HCT116 (cell line): ENCODE data around the gene MPHOSPH8. TPM values are rescaled to one million over a fixed set of nuclear protein-coding genes. Genes with fewer than 3 reads are reported as not detected.

Experiments used
- ATAC-seq: fragments of 200-7000 bp; cut with Tn5 transposase; 2 replicates; pipeline ENCODE4 v1.9.1; 2020; ENCODE audit warnings: mild to moderate bottlenecking, moderate library complexity
- BruUV-seq: library from RNA; stranded (reverse); fragments of 400-500 nt; replicated peaks from 2 replicates; lab custom pipeline; 2021; lab: Mats Ljungman, UMichigan
- CTCF ChIA-PET: fragments of 300-600 bp; sonication (Branson Sonifier 250); formaldehyde crosslinking; loops from one replicate; lab custom pipeline; 2021; ENCODE audit warnings: antibody characterized with exemption; lab: Charles Lee
- POLR2A ChIA-PET: fragments of 300-600, 350-600 bp; sonication (Branson Sonifier 250); formaldehyde crosslinking; loops from one replicate; lab custom pipeline; 2021; ENCODE audit warnings: antibody characterized with exemption; lab: Charles Lee
- RAD21 ChIA-PET, 2 experiments: fragments of 300-600 bp; sonication (Branson Sonifier 250); formaldehyde crosslinking; loops; one replicate each; lab custom pipeline; 2023; ENCODE audit warnings: low total read pairs in 2 of 2; ENCODE audit not compliant: uncharacterized antibody in 2 of 2, unreplicated experiment in 2 of 2, low non-redundant PET in 1 of 2; lab: Charles Lee
- DNase-seq: peaks from one replicate; pipeline ENCODE4 v3.0.0-alpha.2; 2010; ENCODE audit warnings: low read depth, low spot score
- H2AFZ ChIP-seq: fragments of 200-600 bp; shearing (Covaris generic), sonication (generic); 2 replicates; pipeline ENCODE4 v1.6.1; 2017; ENCODE audit warnings: low read depth, mixed run types, mixed read lengths, antibody characterized with exemption, low read length; ENCODE audit not compliant: poor library complexity, severe bottlenecking
- H3K27ac ChIP-seq: 2 replicates; pipeline ENCODE4 v1.5.1; 2012; ENCODE audit warnings: low read depth, low read length
- H3K27me3 ChIP-seq: fragments of 200-600 bp; sonication (generic); 2 replicates; pipeline ENCODE4 v1.6.1; 2016; ENCODE audit warnings: mixed run types, low read length, mixed read lengths; ENCODE audit not compliant: insufficient read depth
- H3K36me3 ChIP-seq, 2 experiments: fragments of 200-500 bp in 1 of 2; fragments of 200-600 bp in 1 of 2; sonication (Bioruptor generic) in 1 of 2; sonication (generic) in 1 of 2; 2 replicates each; pipeline versions ENCODE4 v1.5.1 to v1.6.1; 2014 to 2016; ENCODE audit warnings: low read length in 2 of 2, inconsistent platforms in 1 of 2, mixed read lengths in 1 of 2, mixed run types in 1 of 2; ENCODE audit not compliant: insufficient read depth in 2 of 2, control insufficient read depth in 1 of 2
- H3K4me1 ChIP-seq, 2 experiments: fragments of 200-600 bp in 1 of 2; sonication (generic) in 1 of 2; 2 replicates each; pipeline versions ENCODE4 v1.5.1 to v1.6.1; 2012 to 2017; ENCODE audit warnings: low read length in 2 of 2, inconsistent platforms in 1 of 2, mild to moderate bottlenecking in 1 of 2, mixed read lengths in 1 of 2, mixed run types in 1 of 2, moderate library complexity in 1 of 2; ENCODE audit not compliant: insufficient read depth in 2 of 2, control insufficient read depth in 1 of 2
- H3K4me2 ChIP-seq: fragments of 200-600 bp; sonication (generic); 2 replicates; pipeline ENCODE4 v1.6.1; 2017; ENCODE audit warnings: mixed run types, low read length, mixed read lengths
- H3K4me3 ChIP-seq, 2 experiments: fragments of 200-600 bp in 1 of 2; sonication (generic) in 1 of 2; replicated peaks in 1 of 2; 2 replicates each; pipeline ENCODE4 v1.5.1; 2011 to 2016; ENCODE audit warnings: low read length in 2 of 2, control low read depth in 1 of 2, low read depth in 1 of 2, mild to moderate bottlenecking in 1 of 2, mixed read lengths in 1 of 2, mixed run types in 1 of 2
- H3K79me2 ChIP-seq: fragments of 200-600 bp; sonication (generic); 2 replicates; pipeline ENCODE4 v1.6.1; 2017; ENCODE audit warnings: mild to moderate bottlenecking, mixed run types, low read length, moderate library complexity, mixed read lengths; ENCODE audit not compliant: insufficient read depth
- H3K9ac ChIP-seq: fragments of 200-600 bp; sonication (generic); 2 replicates; pipeline ENCODE4 v1.6.1; 2016; ENCODE audit warnings: low read length, mixed read lengths
- H3K9me2 ChIP-seq: fragments of 200-600 bp; sonication (generic), shearing (Covaris generic); 2 replicates; pipeline ENCODE4 v1.6.1; 2017; ENCODE audit warnings: mixed run types, mild to moderate bottlenecking, moderate library complexity; ENCODE audit not compliant: insufficient read depth
- H3K9me3 ChIP-seq, 2 experiments: fragments of 200-500 bp in 1 of 2; fragments of 200-600 bp in 1 of 2; sonication (Bioruptor generic) in 1 of 2; sonication (generic) in 1 of 2; 2 replicates each; pipeline ENCODE4 v1.6.1; 2014 to 2017; ENCODE audit warnings: low read length in 2 of 2, mixed read lengths in 2 of 2, inconsistent platforms in 1 of 2, low read depth in 1 of 2, mild to moderate bottlenecking in 1 of 2, mixed run types in 1 of 2, moderate library complexity in 1 of 2; ENCODE audit not compliant: control insufficient read depth in 1 of 2, insufficient read depth in 1 of 2
- H4K20me1 ChIP-seq: fragments of 200-600 bp; sonication (generic), shearing (Covaris generic); 2 replicates; pipeline ENCODE4 v1.6.1; 2017; ENCODE audit warnings: mixed run types, mild to moderate bottlenecking, moderate library complexity; ENCODE audit not compliant: insufficient read depth
- CBX3 ChIP-seq: IDR thresholded peaks from 2 replicates; pipeline ENCODE4 v1.6.1; 2012; ENCODE audit warnings: low read depth
- CEBPB ChIP-seq: IDR thresholded peaks from 2 replicates; pipeline ENCODE4 v1.6.1; 2012; ENCODE audit warnings: low read depth
- EGR1 ChIP-seq: IDR thresholded peaks from 2 replicates; pipeline ENCODE4 v1.6.1; 2012; ENCODE audit warnings: low read depth
- ELF1 ChIP-seq: IDR thresholded peaks from 2 replicates; pipeline ENCODE4 v1.6.1; 2012; ENCODE audit warnings: low read depth, borderline replicate concordance
- EZH2 ChIP-seq: fragments of 200-600 bp; sonication (generic); IDR thresholded peaks from 2 replicates; pipeline ENCODE4 v1.6.1; 2017; ENCODE audit warnings: antibody characterized with exemption, mixed run types
- FOSL1 ChIP-seq: IDR thresholded peaks from 2 replicates; pipeline ENCODE4 v1.6.1; 2012; ENCODE audit warnings: low read depth
- POLR2A ChIP-seq: IDR thresholded peaks from 2 replicates; pipeline ENCODE4 v1.7.0; 2011; ENCODE audit warnings: borderline replicate concordance; ENCODE audit not compliant: insufficient read depth, insufficient read length; ENCODE audit errors: extremely low read depth
- POLR2AphosphoS5 ChIP-seq: IDR thresholded peaks from 2 replicates; pipeline ENCODE4 v1.6.1; 2011; ENCODE audit warnings: mild to moderate bottlenecking, low read depth, low read length, moderate library complexity
- RAD21 ChIP-seq: IDR thresholded peaks from 2 replicates; pipeline ENCODE4 v1.6.1; 2012; ENCODE audit warnings: low read depth, mild to moderate bottlenecking
- SIN3A ChIP-seq: IDR thresholded peaks from 2 replicates; pipeline ENCODE4 v1.6.1; 2012; ENCODE audit warnings: low read depth
- SP1 ChIP-seq: IDR thresholded peaks from 2 replicates; pipeline ENCODE4 v1.6.1; 2012; ENCODE audit warnings: low read depth
- SRF ChIP-seq: IDR thresholded peaks from 2 replicates; pipeline ENCODE4 v1.6.1; 2012; ENCODE audit warnings: low read depth
- TCF7L2 ChIP-seq: IDR thresholded peaks from 2 replicates; pipeline ENCODE4 v1.7.0; 2011; ENCODE audit warnings: borderline replicate concordance, inconsistent platforms; ENCODE audit not compliant: insufficient read depth, insufficient read length; ENCODE audit errors: extremely low read depth
- ZFX ChIP-seq: fragments of 450-650 bp; IDR thresholded peaks from 2 replicates; pipeline ENCODE4 v1.6.1; 2017
- ZNF274 ChIP-seq: fragments of 200-500 bp; sonication (Bioruptor generic); IDR thresholded peaks from 2 replicates; pipeline ENCODE4 v1.6.1; 2014; ENCODE audit warnings: mild to moderate bottlenecking, low read depth, low read length, inconsistent platforms
- intact Hi-C: fragments of 100-400 bp; cut with micrococcal nuclease; formaldehyde crosslinking; loops from 2 replicates; pipeline ENCODE4 v1.10.0; 2022
- total RNA-seq: library from RNA; stranded (reverse); gene quantifications from one replicate; pipeline ENCODE4 v1.2.1, GENCODE V29; 2021; ENCODE audit not compliant: unreplicated experiment
- TF ChIP-seq, protein P1 (sequence below): IDR thresholded peaks from 2 replicates; pipeline ENCODE4 v1.6.1; 2012
- TF ChIP-seq, protein P2 (sequence below): IDR thresholded peaks from 2 replicates; pipeline ENCODE4 v1.6.1; 2011; ENCODE audit warnings: mild to moderate bottlenecking, low read length, moderate library complexity; ENCODE audit not compliant: insufficient replicate concordance; ENCODE audit errors: extremely low read depth
- TF ChIP-seq, protein P3 (sequence below): IDR thresholded peaks from 2 replicates; pipeline ENCODE4 v1.6.1; 2012

The MPHOSPH8 gene
- total RNA-seq, 1 experiment from 2014 or later, result 21.5 TPM

DNA sequence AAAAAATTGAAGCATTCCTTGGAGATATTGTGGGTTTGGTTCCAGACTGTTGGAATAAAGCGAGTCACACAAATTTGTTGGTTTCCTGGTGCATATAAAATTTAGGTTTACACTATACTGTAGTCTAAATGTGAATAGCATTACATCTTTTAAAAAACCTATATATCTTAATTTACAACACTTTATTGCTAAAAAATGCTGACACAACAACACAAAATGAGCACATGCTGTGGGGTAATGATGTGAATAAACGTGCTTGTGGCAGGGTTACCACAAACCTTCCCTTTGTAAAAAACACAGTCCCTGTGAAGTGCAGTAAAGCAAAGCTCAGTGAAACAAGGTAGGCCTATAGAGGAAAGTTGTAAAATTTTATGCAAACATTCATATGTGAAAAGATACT, 27.7 kb downstream of the MPHOSPH8 start:
- Histone ChIP-seq H3K27ac (no peak overlapping the region), H4K20me1 (no peaks in the 10 kb centered on the region), H2AFZ (no peak overlapping the region), H3K9ac (no peak overlapping the region), H3K79me2 (no peaks in the 10 kb centered on the region), H3K4me1 (no peaks in the 10 kb centered on the region), H3K9me2 (no peaks in the 10 kb centered on the region), H3K4me2 (no peak overlapping the region), H3K9me3 (no peaks in the 10 kb centered on the region), H3K36me3 (peaks cover 11 to 18% of the 10 kb centered on the region in 2 experiments; a peak in 3 of 4 replicates), H3K27me3 (no peaks in the 10 kb centered on the region), H3K4me3 (no peak overlapping the region)
- no peak for DNase-seq
- ChIA-PET CTCF (no interaction called here), POLR2A (interaction anchor here (0.7 kb wide), 1 partner anchor 299 kb away, joined by 3 read pairs; no protein-coding TSS in a partner anchor), RAD21 (no interaction called here)
- BruUV-seq, result TSS peak; percentile 20
- no peak for TF ChIP-seq SIN3A
- TF ChIP-seq, protein P1, sequence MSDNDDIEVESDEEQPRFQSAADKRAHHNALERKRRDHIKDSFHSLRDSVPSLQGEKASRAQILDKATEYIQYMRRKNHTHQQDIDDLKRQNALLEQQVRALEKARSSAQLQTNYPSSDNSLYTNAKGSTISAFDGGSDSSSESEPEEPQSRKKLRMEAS, result no peak
- no peak for TF ChIP-seq TCF7L2
- no peak for TF ChIP-seq ZNF274
- intact Hi-C loops, result loop anchor here (2.0 kb wide), 1 partner anchor 20 kb away; no protein-coding TSS in a partner anchor
- ATAC-seq, result no peak

DNA sequence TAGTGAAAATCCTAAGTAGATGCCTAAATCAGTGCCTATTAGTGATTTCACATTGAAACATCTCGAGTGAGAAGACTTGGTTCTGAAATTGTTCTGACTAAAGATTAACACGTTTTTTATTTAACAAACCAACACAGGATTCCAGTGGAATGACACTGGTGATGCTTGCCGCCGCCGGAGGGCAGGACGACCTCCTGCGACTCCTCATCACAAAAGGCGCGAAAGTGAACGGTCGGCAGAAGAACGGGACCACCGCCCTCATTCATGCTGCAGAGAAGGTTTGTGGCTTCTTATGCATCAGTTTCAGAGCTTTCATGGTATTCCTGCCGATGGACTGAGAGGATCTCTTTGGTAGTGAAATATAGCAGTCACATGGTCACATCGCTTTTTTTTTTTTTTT, 28.1 kb downstream of the MPHOSPH8 start:
- ChIA-PET RAD21 (no interaction called here), CTCF (no interaction called here), POLR2A (interaction anchor here (0.7 kb wide), 1 partner anchor 299 kb away, joined by 3 read pairs; no protein-coding TSS in a partner anchor)
- TF ChIP-seq EGR1 (no peak), SRF (no peak), FOSL1 (no peak), SP1 (no peak), SIN3A (no peak), TCF7L2 (no peak), EZH2 (no peak), ZFX (no peak), CBX3 (no peak), POLR2A (no peak), ZNF274 (no peak), ELF1 (no peak), POLR2AphosphoS5 (no peak), RAD21 (no peak), CEBPB (no peak)
- TF ChIP-seq, protein P1, result no peak
- TF ChIP-seq, protein P2, sequence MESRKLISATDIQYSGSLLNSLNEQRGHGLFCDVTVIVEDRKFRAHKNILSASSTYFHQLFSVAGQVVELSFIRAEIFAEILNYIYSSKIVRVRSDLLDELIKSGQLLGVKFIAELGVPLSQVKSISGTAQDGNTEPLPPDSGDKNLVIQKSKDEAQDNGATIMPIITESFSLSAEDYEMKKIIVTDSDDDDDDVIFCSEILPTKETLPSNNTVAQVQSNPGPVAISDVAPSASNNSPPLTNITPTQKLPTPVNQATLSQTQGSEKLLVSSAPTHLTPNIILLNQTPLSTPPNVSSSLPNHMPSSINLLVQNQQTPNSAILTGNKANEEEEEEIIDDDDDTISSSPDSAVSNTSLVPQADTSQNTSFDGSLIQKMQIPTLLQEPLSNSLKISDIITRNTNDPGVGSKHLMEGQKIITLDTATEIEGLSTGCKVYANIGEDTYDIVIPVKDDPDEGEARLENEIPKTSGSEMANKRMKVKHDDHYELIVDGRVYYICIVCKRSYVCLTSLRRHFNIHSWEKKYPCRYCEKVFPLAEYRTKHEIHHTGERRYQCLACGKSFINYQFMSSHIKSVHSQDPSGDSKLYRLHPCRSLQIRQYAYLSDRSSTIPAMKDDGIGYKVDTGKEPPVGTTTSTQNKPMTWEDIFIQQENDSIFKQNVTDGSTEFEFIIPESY, result no peak
- TF ChIP-seq, protein P3, sequence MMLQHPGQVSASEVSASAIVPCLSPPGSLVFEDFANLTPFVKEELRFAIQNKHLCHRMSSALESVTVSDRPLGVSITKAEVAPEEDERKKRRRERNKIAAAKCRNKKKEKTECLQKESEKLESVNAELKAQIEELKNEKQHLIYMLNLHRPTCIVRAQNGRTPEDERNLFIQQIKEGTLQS, result no peak
- H3K4me1 ChIP-seq, result no peaks in the 10 kb centered on the region
- no peak overlapping the region for H2AFZ ChIP-seq
- H3K27ac ChIP-seq, result no peak overlapping the region
- H3K9me2 ChIP-seq, result no peaks in the 10 kb centered on the region
- intact Hi-C loops, result loop anchor here (2.0 kb wide), 1 partner anchor 19 kb away; no protein-coding TSS in a partner anchor
- no TSS peak for BruUV-seq
- H3K4me3 ChIP-seq, result no peak overlapping the region
- no peaks in the 10 kb centered on the region for H4K20me1 ChIP-seq
- H3K36me3 ChIP-seq, result peaks cover 11 to 18% of the 10 kb centered on the region in 2 experiments; a peak in 3 of 4 replicates
- DNase-seq (no peak), ATAC-seq (no peak)
- H3K27me3 ChIP-seq, result no peaks in the 10 kb centered on the region
- H3K4me2 ChIP-seq, result no peak overlapping the region
- H3K9me3 ChIP-seq, result no peaks in the 10 kb centered on the region
- H3K79me2 ChIP-seq, result no peaks in the 10 kb centered on the region
- no peak overlapping the region for H3K9ac ChIP-seq
